NCI-H1092 (cell line): Measurements from ENCODE around the gene SLC44A2.

Source experiments
- DNase-seq: peaks from one replicate; lab custom pipeline; 2025; lab: John Stamatoyannopoulos, UW

Gene SLC44A2

GRCh38 chr19:10615429-10616023 is 9.8 kb upstream of the SLC44A2 start:
- no peak for DNase-seq

- no peak for DNase-seq
Observed at GRCh38 chr19:10617409-10618121, 7.8 kb upstream of the SLC44A2 start.

GRCh38 chr19:10618846-10619245 is 6.5 kb upstream of the SLC44A2 start:
- no peak for DNase-seq

GRCh38 chr19:10620786-10621185 is 4.6 kb upstream of the SLC44A2 start:
- no peak for DNase-seq

GRCh38 chr19:10621966-10622365 is 3.4 kb upstream of the SLC44A2 start:
- DNase-seq = no peak

GRCh38 chr19:10624585-10624984 is 768 bp upstream of the SLC44A2 start:
- no peak for DNase-seq

- no peak for DNase-seq
Observed at GRCh38 chr19:10625762-10626138, 397 bp downstream of the SLC44A2 start.

GRCh38 chr19:10631874-10632273 is 6.5 kb downstream of the SLC44A2 start:
- DNase-seq = no peak

GRCh38 chr19:10634430-10634829 is 9.1 kb downstream of the SLC44A2 start:
- DNase-seq = no peak

GRCh38 chr19:10634963-10635362 is 9.6 kb downstream of the SLC44A2 start:
- no peak for DNase-seq

GRCh38 chr19:10636304-10636972 is 11.1 kb downstream of the SLC44A2 start:
- no peak for DNase-seq

GRCh38 chr19:10637894-10638293 is 12.5 kb downstream of the SLC44A2 start:
- DNase-seq = no peak

GRCh38 chr19:10639836-10640235 is 14.5 kb downstream of the SLC44A2 start:
- DNase-seq = no peak

- DNase-seq = no peak
Observed at GRCh38 chr19:10640361-10640760, 15.0 kb downstream of the SLC44A2 start.

GRCh38 chr19:10641248-10641647 is 15.9 kb downstream of the SLC44A2 start:
- no peak for DNase-seq

- DNase-seq = no peak
Observed at GRCh38 chr19:10642473-10643171, 17.3 kb downstream of the SLC44A2 start.

GRCh38 chr19:10643172-10643967 is 18.0 kb downstream of the SLC44A2 start:
- DNase-seq = no peak

GRCh38 chr19:10643968-10644259 is 18.6 kb downstream of the SLC44A2 start:
- no peak for DNase-seq

- DNase-seq = peak; percentile 49
Observed at GRCh38 chr19:10644260-10645007, 19.1 kb downstream of the SLC44A2 start.

GRCh38 chr19:10646456-10647159 is 21.3 kb downstream of the SLC44A2 start:
- DNase-seq = no peak

GRCh38 chr19:10648360-10648759 is 23.0 kb downstream of the SLC44A2 start:
- no peak for DNase-seq
